Loucy (cell line): Measurements from ENCODE around the gene DSE.

ENCODE experiments used
- H2AFZ ChIP-seq: fragments of 200-600 bp; sonication (generic); 2 replicates; pipeline ENCODE4 v1.6.0; 2016; ENCODE audit warnings: antibody characterized with exemption, mild to moderate bottlenecking, low read length, moderate library complexity
- H3F3A ChIP-seq: fragments of 200-600 bp; 2 replicates; pipeline ENCODE4 v1.6.0; 2016; ENCODE audit warnings: antibody characterized with exemption, low read depth, mild to moderate bottlenecking
- H3K27me3 ChIP-seq: fragments of 200-600 bp; sonication (generic); 2 replicates; pipeline ENCODE4 v1.6.1; 2014; ENCODE audit warnings: low read length, mild to moderate bottlenecking; ENCODE audit not compliant: insufficient read depth, poor library complexity, severe bottlenecking
- H3K36me3 ChIP-seq: fragments of 200-600 bp; sonication (generic); 2 replicates; pipeline ENCODE4 v1.6.1; 2016; ENCODE audit warnings: low read length; ENCODE audit not compliant: insufficient read depth
- H3K4me1 ChIP-seq: fragments of 200-600 bp; sonication (generic); 2 replicates; pipeline ENCODE4 v1.5.1; 2014; ENCODE audit warnings: low read length, mild to moderate bottlenecking; ENCODE audit not compliant: insufficient read depth, poor library complexity, severe bottlenecking
- H3K4me2 ChIP-seq: fragments of 200-600 bp; sonication (generic); 2 replicates; pipeline ENCODE4 v1.6.0; 2014; ENCODE audit warnings: antibody characterized with exemption, low read length, low read depth, mild to moderate bottlenecking; ENCODE audit not compliant: poor library complexity, severe bottlenecking
- H3K4me3 ChIP-seq: fragments of 200-600 bp; sonication (generic); 2 replicates; pipeline ENCODE4 v1.5.1; 2014; ENCODE audit warnings: low read length, mild to moderate bottlenecking, mixed read lengths; ENCODE audit not compliant: poor library complexity, severe bottlenecking
- H3K79me2 ChIP-seq: fragments of 200-600 bp; sonication (generic); 2 replicates; pipeline ENCODE4 v1.6.1; 2014; ENCODE audit warnings: low read length; ENCODE audit not compliant: insufficient read depth
- H3K9ac ChIP-seq: fragments of 200-600 bp; sonication (generic); 2 replicates; pipeline ENCODE4 v1.6.0; 2014; ENCODE audit warnings: mild to moderate bottlenecking, low read depth, low read length, moderate library complexity; ENCODE audit not compliant: poor library complexity, severe bottlenecking
- H3K9me2 ChIP-seq: fragments of 200-600 bp; sonication (generic); replicated peaks from 2 replicates; pipeline ENCODE4 v1.6.1; 2016; ENCODE audit warnings: low read depth, low read length, mixed read lengths
- H3K9me3 ChIP-seq: fragments of 200-600 bp; sonication (generic); 2 replicates; pipeline ENCODE4 v1.6.1; 2014; ENCODE audit warnings: mild to moderate bottlenecking, antibody characterized with exemption, low read length, low read depth; ENCODE audit not compliant: insufficient read depth
- H4K20me1 ChIP-seq: fragments of 200-600 bp; sonication (generic); 2 replicates; pipeline ENCODE4 v1.6.0; 2014; ENCODE audit warnings: antibody characterized with exemption, low read length, mild to moderate bottlenecking; ENCODE audit not compliant: insufficient read depth, poor library complexity, severe bottlenecking
- CTCF ChIP-seq: fragments of 200-600 bp; sonication (generic); conservative IDR thresholded peaks from 2 replicates; pipeline ENCODE4 v1.5.1; 2014; ENCODE audit warnings: mild to moderate bottlenecking, antibody characterized with exemption, low read length
- EZH2phosphoT487 ChIP-seq: fragments of 200-600 bp; IDR thresholded peaks from 2 replicates; pipeline ENCODE4 v1.6.1; 2018; ENCODE audit warnings: antibody characterized with exemption, mild to moderate bottlenecking, moderate library complexity, borderline replicate concordance

The DSE gene

GRCh38 chr6:116387374-116387773, 16.6 kb downstream of the DSE start:
- H2AFZ ChIP-seq: no peak overlapping the region
- H3K4me3 ChIP-seq: no peak overlapping the region
- no peaks in the 10 kb centered on the region for H3K36me3 ChIP-seq
- TF ChIP-seq CTCF (no peak), EZH2phosphoT487 (no peak)
- no peak overlapping the region for H3K9ac ChIP-seq
- no peaks in the 10 kb centered on the region for H3K9me3 ChIP-seq
- peaks cover 22% of the 10 kb centered on the region for H3K4me1 ChIP-seq
- H3K9me2 ChIP-seq: no peaks in the 10 kb centered on the region
- no peak overlapping the region for H3K4me2 ChIP-seq
- H3K79me2 ChIP-seq: no peaks in the 10 kb centered on the region
- no peaks in the 10 kb centered on the region for H3F3A ChIP-seq
- H4K20me1 ChIP-seq: no peaks in the 10 kb centered on the region
- no peaks in the 10 kb centered on the region for H3K27me3 ChIP-seq

GRCh38 chr6:116388924-116389323, 18.2 kb downstream of the DSE start:
- Histone ChIP-seq H3K36me3 (no peaks in the 10 kb centered on the region), H4K20me1 (no peaks in the 10 kb centered on the region), H3K4me1 (peaks cover 31% of the 10 kb centered on the region), H3K9ac (no peak overlapping the region), H3K9me3 (no peaks in the 10 kb centered on the region), H3K9me2 (no peaks in the 10 kb centered on the region), H3F3A (no peaks in the 10 kb centered on the region), H2AFZ (no peak overlapping the region), H3K4me3 (no peak overlapping the region), H3K4me2 (no peak overlapping the region), H3K27me3 (no peaks in the 10 kb centered on the region), H3K79me2 (no peaks in the 10 kb centered on the region)
- no peak for TF ChIP-seq EZH2phosphoT487
- TF ChIP-seq CTCF: no peak

- H3K4me1 ChIP-seq: peaks cover 31% of the 10 kb centered on the region
- no peaks in the 10 kb centered on the region for H3K9me3 ChIP-seq
- H4K20me1 ChIP-seq: no peaks in the 10 kb centered on the region
- no peak overlapping the region for H2AFZ ChIP-seq
- H3K27me3 ChIP-seq: no peaks in the 10 kb centered on the region
- H3K9ac ChIP-seq: no peak overlapping the region
- no peak overlapping the region for H3K4me3 ChIP-seq
- TF ChIP-seq EZH2phosphoT487 (no peak), CTCF (no peak)
- no peaks in the 10 kb centered on the region for H3K9me2 ChIP-seq
- no peak overlapping the region for H3K4me2 ChIP-seq
- H3K36me3 ChIP-seq: no peaks in the 10 kb centered on the region
- no peaks in the 10 kb centered on the region for H3K79me2 ChIP-seq
- H3F3A ChIP-seq: no peaks in the 10 kb centered on the region
Observed at GRCh38 chr6:116389357-116389756, 18.6 kb downstream of the DSE start.
